ENCODE results near the gene KLHDC4. TPM values are rescaled to one million over a fixed set of nuclear protein-coding genes. Genes with fewer than 3 reads are reported as not detected.
A peak's percentile ranks its signal among the peaks of the same experiment; 100 is the strongest.

Gene KLHDC4
- total RNA-seq, 1 donor from 2014 or later: 29.8 TPM

GRCh38 chr16:87706278-87707000, 59.3 kb downstream of the KLHDC4 start:
- Histone ChIP-seq H3K79me2 (ENCODE audit: insufficient read depth, low read length) (no peaks in the 10 kb centered on the region), H3K4me2 (ENCODE audit: low read length) (peak overlapping the region; percentile 58), H3K9me3 (ENCODE audit: insufficient read depth, low read depth, low read length) (no peaks in the 10 kb centered on the region), H2AFZ (ENCODE audit: low read depth, low read length) (no peak overlapping the region), H4K20me1 (ENCODE audit: insufficient read depth, low read length) (peaks cover 16% of the 10 kb centered on the region), H3K4me3 (ENCODE audit: insufficient read depth, low read depth, low read length) (no peak overlapping the region), H3K27me3 (ENCODE audit: insufficient read depth, low read length) (no peaks in the 10 kb centered on the region), H3K36me3 (ENCODE audit: insufficient read depth, low read length) (no peaks in the 10 kb centered on the region), H3K4me1 (ENCODE audit: insufficient read depth, low read length) (peaks cover 8% of the 10 kb centered on the region), H3K9ac (ENCODE audit: low read length) (no peak overlapping the region), H3K27ac (ENCODE audit: low read depth, low read length) (no peak overlapping the region)
- Mint-ChIP-seq H3K36me3 (ENCODE audit: low read depth, unreplicated experiment) (peaks cover 6% of the 10 kb centered on the region), H3K9me3 (ENCODE audit: unreplicated experiment) (no peaks in the 10 kb centered on the region), H3K4me1 (ENCODE audit: low read depth, unreplicated experiment) (peaks cover 2% of the 10 kb centered on the region), H3K27ac (ENCODE audit: unreplicated experiment) (no peak overlapping the region), H3K27me3 (ENCODE audit: low read depth, unreplicated experiment) (no peaks in the 10 kb centered on the region), H3K4me3 (ENCODE audit: unreplicated experiment) (no peak overlapping the region)
- DNase-seq (ENCODE audit: low read depth) (no peak), FAIRE-seq (no peak)
- no peak for TF ChIP-seq CTCF (IDR thresholded peaks at IDR 0.05; ENCODE audit: insufficient read depth, low read depth, low read length)
- no peak for TF ChIP-seq EZH2 (IDR thresholded peaks at IDR 0.05; ENCODE audit: insufficient read depth, low read length)

GRCh38 chr16:87705771-87706277, 60.0 kb downstream of the KLHDC4 start:
- Histone ChIP-seq H4K20me1 (ENCODE audit: insufficient read depth, low read length) (peaks cover 14% of the 10 kb centered on the region), H3K4me3 (ENCODE audit: insufficient read depth, low read depth, low read length) (no peak overlapping the region), H3K79me2 (ENCODE audit: insufficient read depth, low read length) (no peaks in the 10 kb centered on the region), H3K27me3 (ENCODE audit: insufficient read depth, low read length) (no peaks in the 10 kb centered on the region), H3K9ac (ENCODE audit: low read length) (no peak overlapping the region), H3K4me1 (ENCODE audit: insufficient read depth, low read length) (peaks cover 8% of the 10 kb centered on the region), H3K4me2 (ENCODE audit: low read length) (peak overlapping the region; percentile 58), H3K27ac (ENCODE audit: low read depth, low read length) (no peak overlapping the region), H2AFZ (ENCODE audit: low read depth, low read length) (no peak overlapping the region), H3K9me3 (ENCODE audit: insufficient read depth, low read depth, low read length) (no peaks in the 10 kb centered on the region), H3K36me3 (ENCODE audit: insufficient read depth, low read length) (no peaks in the 10 kb centered on the region)
- TF ChIP-seq CTCF (IDR thresholded peaks at IDR 0.05; ENCODE audit: insufficient read depth, low read depth, low read length): no peak
- no peak for TF ChIP-seq EZH2 (IDR thresholded peaks at IDR 0.05; ENCODE audit: insufficient read depth, low read length)
- Mint-ChIP-seq H3K9me3 (ENCODE audit: unreplicated experiment) (no peaks in the 10 kb centered on the region), H3K4me3 (ENCODE audit: unreplicated experiment) (no peak overlapping the region), H3K27ac (ENCODE audit: unreplicated experiment) (no peak overlapping the region), H3K27me3 (ENCODE audit: low read depth, unreplicated experiment) (no peaks in the 10 kb centered on the region), H3K36me3 (ENCODE audit: low read depth, unreplicated experiment) (peaks cover 6% of the 10 kb centered on the region), H3K4me1 (ENCODE audit: low read depth, unreplicated experiment) (peaks cover 2% of the 10 kb centered on the region)
- no peak for DNase-seq (ENCODE audit: low read depth)
- FAIRE-seq: no peak

Data from astrocyte (in vitro differentiated cells and primary cell).